ENCODE results near the gene PAMR1. TPM values are rescaled to one million over a fixed set of nuclear protein-coding genes. Genes with fewer than 3 reads are reported as not detected.

The PAMR1 gene
- polyA plus RNA-seq, 6 donors from 2014 or later = not detected

DNA sequence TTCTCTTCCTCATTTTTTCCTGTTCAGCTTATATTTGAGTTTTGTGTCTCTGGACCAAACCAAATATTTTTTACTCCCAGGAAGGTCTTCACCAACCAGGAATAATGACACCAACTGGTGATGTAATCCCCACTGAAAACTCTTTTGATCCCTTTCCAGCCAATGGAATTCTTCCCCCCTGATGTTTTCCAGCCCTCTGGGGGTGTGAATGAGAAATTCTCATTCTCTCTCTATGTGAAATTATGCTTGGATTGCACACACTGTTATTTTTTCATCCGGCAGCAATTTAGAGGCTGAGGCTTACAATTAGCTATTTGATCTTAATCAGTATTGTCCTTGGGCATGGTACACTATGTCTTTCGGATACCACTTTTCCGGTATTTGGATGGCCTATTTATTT lies 66.6 kb downstream of the PAMR1 start:
- H3K4me3 Mint-ChIP-seq = no peak overlapping the region
- no peaks in the 10 kb centered on the region for H3K4me1 Mint-ChIP-seq
- no peak for DNase-seq
- H3K36me3 Mint-ChIP-seq = no peaks in the 10 kb centered on the region
- no peak for ATAC-seq (ENCODE audit: low read depth in 2 of 2)
- no peak overlapping the region for H3K27ac Mint-ChIP-seq
- H3K27me3 Mint-ChIP-seq = peaks cover 11 to 26% (median 21%) of the 10 kb centered on the region in 3 donors
- H3K9me3 Mint-ChIP-seq = peaks cover 0 to 2% (median 0%) of the 10 kb centered on the region in 7 donors

DNA sequence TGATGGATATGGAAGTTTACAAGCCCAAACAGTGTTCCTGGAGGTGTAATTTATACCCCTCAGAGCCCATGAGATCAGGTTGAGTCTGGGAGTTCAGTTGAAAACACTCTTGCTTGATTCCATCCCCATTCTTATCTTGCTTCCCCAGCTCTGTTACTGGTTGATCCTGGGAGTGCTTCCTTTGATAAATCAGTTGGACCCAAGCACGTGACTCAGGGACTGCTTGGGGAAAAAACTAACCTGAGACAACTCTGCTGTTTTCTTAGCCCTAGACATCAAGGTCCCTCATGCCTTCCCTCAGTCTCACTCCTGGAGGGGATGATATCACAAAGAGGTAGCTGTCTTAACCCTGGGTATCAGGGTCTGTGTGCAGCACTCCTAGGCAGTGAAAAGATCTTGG lies 71.1 kb downstream of the PAMR1 start:
- Mint-ChIP-seq H3K4me1 (peaks cover 0 to 4% (median 0%) of the 10 kb centered on the region in 3 donors), H3K36me3 (no peaks in the 10 kb centered on the region), H3K4me3 (no peak overlapping the region), H3K27me3 (peaks cover 5% of the 10 kb centered on the region in 3 donors), H3K27ac (no peak overlapping the region), H3K9me3 (peaks cover 0 to 3% (median 0%) of the 10 kb centered on the region in 7 donors)
- DNase-seq (no peak), ATAC-seq (ENCODE audit: low read depth in 2 of 2) (no peak)

DNA sequence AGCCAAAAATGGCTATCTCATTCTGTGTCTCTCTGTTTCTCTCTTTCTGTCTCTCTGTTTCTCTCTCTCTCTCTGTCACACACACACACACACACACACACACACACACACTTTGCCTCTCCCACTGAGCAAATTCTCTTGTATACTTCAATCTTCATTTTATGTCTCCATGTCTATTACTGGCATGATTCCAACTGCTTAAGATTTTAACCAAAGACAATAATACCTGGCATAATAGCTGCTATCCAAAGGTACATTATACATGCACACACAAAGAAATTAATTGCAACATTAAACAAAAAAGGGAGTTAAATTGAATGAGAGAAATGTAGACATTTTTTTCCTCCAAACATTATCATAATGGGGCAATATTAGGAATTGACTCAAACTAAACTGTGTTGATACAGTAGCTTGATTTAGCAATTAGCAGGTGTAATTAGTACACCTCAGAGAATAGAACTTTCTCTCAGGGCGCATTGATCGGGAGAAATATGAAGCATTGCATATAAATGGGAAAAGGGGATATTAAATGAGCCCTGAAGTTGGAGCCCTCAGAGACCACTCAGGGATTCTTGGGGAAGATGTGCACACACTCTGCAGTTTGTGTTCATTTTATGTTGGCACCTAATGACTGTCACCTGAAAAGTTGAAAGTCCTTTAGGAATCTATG lies 88.7 kb downstream of the PAMR1 start:
- H3K36me3 Mint-ChIP-seq = no peaks in the 10 kb centered on the region
- H3K9me3 Mint-ChIP-seq = peaks cover 0 to 5% (median 0%) of the 10 kb centered on the region in 7 donors
- H3K27ac Mint-ChIP-seq = no peak overlapping the region
- no peaks in the 10 kb centered on the region for H3K4me1 Mint-ChIP-seq
- DNase-seq = no peak
- no peak overlapping the region for H3K4me3 Mint-ChIP-seq
- no peak for ATAC-seq (ENCODE audit: low read depth in 2 of 2)
- H3K27me3 Mint-ChIP-seq = peaks cover 48 to 67% (median 56%) of the 10 kb centered on the region in 3 donors

DNA sequence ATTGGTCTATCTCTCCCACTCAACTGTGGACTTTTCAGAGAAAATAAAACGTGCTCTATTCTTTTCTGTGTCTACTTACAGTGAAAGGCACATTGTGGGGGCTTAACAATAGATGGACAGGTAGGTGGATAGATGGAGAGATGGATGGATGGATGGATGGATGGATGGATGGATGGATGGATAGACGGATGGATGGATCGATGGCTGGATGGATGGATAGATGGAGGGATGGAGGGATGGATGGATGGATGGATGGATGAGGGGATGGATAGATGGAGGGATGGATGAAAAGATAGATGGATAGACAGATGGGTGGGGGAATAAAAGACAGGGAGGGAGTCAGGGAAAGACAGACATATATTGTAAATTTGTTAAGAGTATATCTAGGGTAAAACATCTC lies 91.8 kb downstream of the PAMR1 start:
- Mint-ChIP-seq H3K27ac (no peak overlapping the region), H3K4me1 (no peaks in the 10 kb centered on the region), H3K4me3 (no peak overlapping the region), H3K36me3 (no peaks in the 10 kb centered on the region), H3K9me3 (no peaks in the 10 kb centered on the region), H3K27me3 (peaks cover 42 to 74% (median 59%) of the 10 kb centered on the region in 3 donors)
- no peak for DNase-seq
- no peak for ATAC-seq (ENCODE audit: low read depth in 2 of 2)

DNA sequence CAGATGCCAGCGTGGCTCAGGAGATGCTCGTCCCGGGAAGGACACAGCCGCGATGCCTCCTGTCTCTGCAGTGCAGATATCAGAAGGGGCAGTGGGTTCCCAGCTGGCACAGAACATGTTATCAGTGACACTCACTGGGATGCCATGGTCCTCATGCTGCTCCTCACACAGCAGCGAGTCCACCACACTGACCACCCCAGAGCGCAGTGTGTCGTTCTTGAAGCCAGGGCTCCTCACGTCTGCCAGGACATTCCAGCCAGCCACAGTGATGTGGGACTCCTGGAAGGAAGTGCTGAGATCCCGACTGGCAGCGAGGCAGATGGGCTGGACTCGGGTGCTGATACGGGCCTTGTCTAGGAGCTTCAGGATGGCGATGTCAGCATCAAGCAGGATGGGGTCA lies 93.0 kb downstream of the PAMR1 start:
- no peak for ATAC-seq (ENCODE audit: low read depth in 2 of 2)
- H3K36me3 Mint-ChIP-seq = no peaks in the 10 kb centered on the region
- H3K27me3 Mint-ChIP-seq = peaks cover 41 to 76% (median 68%) of the 10 kb centered on the region in 3 donors
- no peak for DNase-seq
- H3K27ac Mint-ChIP-seq = peak overlapping the region in 1 of 6 donors; percentile 82
- H3K9me3 Mint-ChIP-seq = no peaks in the 10 kb centered on the region
- H3K4me1 Mint-ChIP-seq = no peaks in the 10 kb centered on the region
- H3K4me3 Mint-ChIP-seq = no peak overlapping the region

DNA sequence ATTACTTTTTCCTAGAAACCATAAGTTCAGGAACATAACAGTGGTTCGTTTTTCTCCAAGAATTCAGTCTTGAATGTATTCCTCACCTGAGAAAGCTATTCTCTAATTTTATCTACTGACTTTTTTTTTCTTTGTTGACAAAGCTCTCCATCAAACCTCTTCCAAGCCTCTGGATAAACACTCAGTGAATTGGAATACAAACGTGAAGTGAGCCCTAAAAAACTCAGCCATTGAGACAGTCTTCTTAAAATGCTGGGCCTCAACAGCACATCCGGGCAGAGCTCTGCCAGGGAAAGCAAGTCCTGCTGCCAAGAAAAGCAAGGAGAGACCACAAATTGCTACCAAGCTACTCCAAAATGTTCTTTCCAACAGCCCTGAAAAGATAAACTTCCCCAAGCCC lies 98.3 kb downstream of the PAMR1 start:
- H3K4me1 Mint-ChIP-seq = no peaks in the 10 kb centered on the region
- no peaks in the 10 kb centered on the region for H3K9me3 Mint-ChIP-seq
- ATAC-seq (ENCODE audit: low read depth in 2 of 2) (no peak), DNase-seq (no peak)
- H3K36me3 Mint-ChIP-seq = no peaks in the 10 kb centered on the region
- no peak overlapping the region for H3K4me3 Mint-ChIP-seq
- H3K27ac Mint-ChIP-seq = peak overlapping the region in 1 of 6 donors; percentile 40
- H3K27me3 Mint-ChIP-seq = peaks cover 53 to 78% (median 77%) of the 10 kb centered on the region in 3 donors

DNA sequence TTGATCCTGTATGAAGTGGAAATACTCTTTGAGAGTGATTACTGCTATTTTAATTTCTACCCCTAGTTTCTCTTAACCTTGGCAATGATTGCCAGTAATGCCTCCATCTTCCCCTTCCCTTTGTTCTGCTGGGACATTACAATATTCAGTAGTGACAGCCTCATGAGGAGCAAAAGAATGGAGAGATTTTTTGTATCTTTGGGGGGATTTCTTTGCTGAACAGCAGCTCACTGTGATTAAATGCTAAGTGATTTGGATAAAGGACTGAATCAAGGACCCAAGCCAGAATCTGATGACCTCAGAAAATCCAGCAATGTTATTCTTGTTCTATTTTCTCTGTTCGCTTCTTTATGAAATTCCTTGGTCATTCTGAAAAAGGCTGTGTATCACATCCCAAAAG lies 99.1 kb downstream of the PAMR1 start:
- no peak overlapping the region for H3K27ac Mint-ChIP-seq
- H3K36me3 Mint-ChIP-seq = no peaks in the 10 kb centered on the region
- no peak overlapping the region for H3K4me3 Mint-ChIP-seq
- DNase-seq (no peak), ATAC-seq (ENCODE audit: low read depth in 2 of 2) (no peak)
- peaks cover 56 to 85% (median 77%) of the 10 kb centered on the region in 3 donors for H3K27me3 Mint-ChIP-seq
- no peaks in the 10 kb centered on the region for H3K4me1 Mint-ChIP-seq
- H3K9me3 Mint-ChIP-seq = no peaks in the 10 kb centered on the region

DNA sequence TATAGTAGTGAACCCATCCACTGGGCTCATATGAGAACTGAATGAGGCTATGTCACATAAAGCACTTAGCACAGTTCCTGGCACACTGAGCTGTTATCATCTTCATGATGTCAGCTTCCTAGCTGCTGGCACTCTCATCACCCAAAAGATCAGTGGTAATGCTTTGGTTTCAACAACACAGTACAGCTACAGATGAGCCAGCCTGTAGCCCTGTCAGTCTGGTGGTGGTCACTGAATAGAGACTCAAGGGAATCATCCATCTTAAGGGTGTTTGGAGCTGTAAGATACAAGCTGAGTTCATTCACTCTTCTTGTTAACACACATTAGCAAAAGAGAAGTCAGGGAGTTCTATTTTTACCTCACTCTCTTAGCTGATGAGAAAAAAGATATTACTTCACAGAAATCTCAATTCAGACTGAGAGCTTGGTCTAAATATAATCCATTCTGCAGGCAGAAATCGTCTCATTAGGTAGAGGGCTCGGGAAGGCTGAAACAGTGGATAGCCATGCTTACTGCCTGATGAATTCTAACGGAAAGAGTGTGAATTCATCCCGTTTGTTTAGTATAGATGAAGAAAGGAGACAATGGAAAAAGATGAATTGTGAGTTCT lies 99.7 kb downstream of the PAMR1 start:
- no peaks in the 10 kb centered on the region for H3K36me3 Mint-ChIP-seq
- peaks cover 0 to 4% (median 3%) of the 10 kb centered on the region in 3 donors for H3K4me1 Mint-ChIP-seq
- H3K27ac Mint-ChIP-seq = no peak overlapping the region
- peaks cover 59 to 87% (median 78%) of the 10 kb centered on the region in 3 donors for H3K27me3 Mint-ChIP-seq
- H3K9me3 Mint-ChIP-seq = no peaks in the 10 kb centered on the region
- DNase-seq (no peak), ATAC-seq (ENCODE audit: low read depth in 2 of 2) (no peak)
- H3K4me3 Mint-ChIP-seq = no peak overlapping the region

DNA sequence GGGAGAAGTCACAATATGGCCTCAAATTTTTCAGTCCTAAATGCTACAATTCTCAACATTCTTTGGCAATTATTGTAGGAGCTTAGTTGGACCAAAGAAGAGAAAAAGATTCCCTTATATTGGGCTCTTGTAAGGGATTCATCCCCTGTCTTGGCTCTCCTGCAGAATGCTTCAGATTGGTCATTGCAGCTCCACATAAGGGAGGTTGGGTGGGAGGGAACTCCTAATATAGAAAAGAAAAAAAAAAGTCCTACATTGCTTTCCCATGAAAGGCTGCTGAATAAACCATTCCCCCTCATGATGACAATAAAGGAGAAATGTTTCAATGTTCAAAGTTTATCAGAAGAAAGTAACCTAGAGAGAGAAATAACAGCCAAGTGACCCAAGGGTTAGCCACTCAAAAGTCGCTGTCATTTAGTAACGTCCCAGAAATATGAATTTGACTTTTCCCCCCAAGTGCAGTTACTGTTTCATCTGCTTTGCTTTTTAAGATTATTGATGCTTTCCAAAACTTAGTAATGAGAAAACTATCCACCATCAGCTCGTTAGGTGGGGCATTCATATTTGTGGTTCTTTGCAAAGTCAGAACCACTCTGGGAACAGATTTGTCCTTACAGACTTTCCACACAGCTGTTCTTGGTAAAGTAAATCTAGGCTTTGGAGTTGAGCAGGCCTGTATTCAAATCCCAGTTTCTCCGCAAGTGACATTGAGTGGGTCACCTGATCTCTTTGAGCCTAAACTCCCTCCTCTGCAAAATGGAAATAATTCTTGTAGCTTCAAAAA lies 101.1 kb downstream of the PAMR1 start:
- Mint-ChIP-seq H3K9me3 (no peaks in the 10 kb centered on the region), H3K27ac (no peak overlapping the region), H3K27me3 (peaks cover 64 to 81% (median 80%) of the 10 kb centered on the region in 3 donors), H3K36me3 (no peaks in the 10 kb centered on the region), H3K4me1 (peaks cover 9 to 10% (median 9%) of the 10 kb centered on the region in 3 donors), H3K4me3 (no peak overlapping the region)
- DNase-seq (no peak), ATAC-seq (ENCODE audit: low read depth in 2 of 2) (no peak)

DNA sequence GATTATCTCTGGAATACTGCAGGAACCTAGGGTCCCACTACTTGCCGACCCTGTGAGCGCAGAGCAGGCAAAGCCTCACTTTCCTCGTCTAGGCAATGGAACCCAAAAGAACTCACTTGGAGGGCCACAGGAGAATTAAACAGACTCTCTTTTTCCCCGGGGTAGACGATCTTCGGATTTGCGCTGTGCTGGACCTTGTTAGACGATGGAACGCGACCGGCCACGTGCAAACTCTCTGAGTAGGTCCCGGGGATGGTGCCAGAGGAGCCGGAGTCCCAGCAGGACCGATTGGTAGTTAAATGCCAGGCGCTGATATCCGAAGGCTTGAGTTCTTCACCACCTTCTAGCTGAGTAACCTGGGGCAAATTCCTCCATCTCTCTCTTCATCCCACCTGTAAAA lies 105.0 kb downstream of the PAMR1 start:
- H3K36me3 Mint-ChIP-seq = no peaks in the 10 kb centered on the region
- peak overlapping the region; percentile 16 to 81 (median 64) for H3K4me3 Mint-ChIP-seq
- H3K4me1 Mint-ChIP-seq = peaks cover 12 to 17% (median 13%) of the 10 kb centered on the region in 3 donors
- no peak for ATAC-seq (ENCODE audit: low read depth in 2 of 2)
- H3K27ac Mint-ChIP-seq = no peak overlapping the region
- no peaks in the 10 kb centered on the region for H3K9me3 Mint-ChIP-seq
- H3K27me3 Mint-ChIP-seq = peaks cover 70 to 82% (median 77%) of the 10 kb centered on the region in 3 donors
- no peak for DNase-seq

DNA sequence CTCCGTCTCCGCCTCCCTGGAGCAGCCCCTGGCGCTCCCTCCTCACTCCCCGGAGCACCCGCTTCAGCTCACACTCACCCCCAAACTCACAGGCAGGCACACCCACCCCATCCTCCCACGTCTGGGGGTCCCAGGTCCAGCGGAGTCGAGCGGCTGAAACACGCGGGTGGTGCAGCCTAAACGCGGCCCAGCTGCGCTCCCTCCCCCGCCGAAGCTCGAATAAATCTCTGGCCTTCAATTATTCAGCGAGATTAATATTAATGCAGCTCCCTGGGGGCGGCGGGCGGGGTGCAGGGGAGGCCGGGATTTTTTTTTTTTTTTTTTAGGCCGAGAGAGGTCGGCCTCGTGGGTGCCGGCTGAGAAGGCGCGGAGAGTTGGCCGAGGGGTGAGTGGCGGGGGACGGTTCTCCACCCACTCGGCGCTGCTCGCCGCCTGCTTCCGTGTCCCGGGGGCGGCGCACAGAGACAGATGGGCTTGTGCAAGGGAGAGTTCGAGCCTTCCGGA lies 105.5 kb downstream of the PAMR1 start:
- peaks cover 66 to 80% (median 77%) of the 10 kb centered on the region in 3 donors for H3K27me3 Mint-ChIP-seq
- no peak overlapping the region for H3K27ac Mint-ChIP-seq
- H3K4me3 Mint-ChIP-seq = peak overlapping the region; percentile 16 to 81 (median 66)
- DNase-seq (no peak), ATAC-seq (ENCODE audit: low read depth in 2 of 2) (no peak)
- H3K36me3 Mint-ChIP-seq = no peaks in the 10 kb centered on the region
- no peaks in the 10 kb centered on the region for H3K9me3 Mint-ChIP-seq
- H3K4me1 Mint-ChIP-seq = peaks cover 12 to 17% (median 13%) of the 10 kb centered on the region in 3 donors

DNA sequence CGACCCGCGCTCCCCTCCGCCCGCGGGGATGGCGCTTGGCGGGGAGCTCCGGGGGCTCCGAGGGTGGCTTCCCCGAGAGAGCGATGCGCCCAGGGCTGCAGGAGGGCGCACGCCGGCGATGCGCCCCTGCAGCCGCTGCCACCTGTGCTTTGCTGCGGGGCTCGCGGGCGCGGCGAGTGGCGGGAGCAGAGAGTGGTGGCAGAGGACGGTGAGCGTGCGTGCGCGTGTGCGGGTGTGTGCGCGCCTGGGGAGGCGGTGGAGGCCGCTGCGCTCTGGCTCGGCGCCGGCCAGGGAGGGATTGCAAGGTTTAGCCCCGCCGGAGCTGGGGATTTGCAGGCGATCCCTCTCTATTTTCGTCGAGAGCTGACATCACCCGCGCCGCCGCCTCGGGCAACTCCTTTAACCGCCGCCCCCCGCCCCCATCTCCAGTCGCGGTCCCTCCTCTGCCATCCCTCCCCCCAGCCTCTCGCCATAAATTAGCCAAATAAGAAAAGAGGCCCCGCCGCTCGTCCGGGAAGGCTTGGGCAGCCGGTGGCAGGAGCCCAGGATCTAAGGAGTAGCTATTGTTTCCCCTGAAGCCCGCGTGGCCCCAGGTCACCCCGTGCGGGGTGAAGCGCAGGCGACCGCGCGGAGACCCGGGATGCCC lies 106.1 kb downstream of the PAMR1 start, which contains the start of gene SLC1A2:
Gene SLC1A2 (minus strand): TSS at position 375 of the 646 bp plus-strand sequence. CDS start 592 bp downstream, outside the sequence.
- H3K36me3 Mint-ChIP-seq = no peaks in the 10 kb centered on the region
- H3K9me3 Mint-ChIP-seq = no peaks in the 10 kb centered on the region
- H3K4me1 Mint-ChIP-seq = peaks cover 12 to 17% (median 13%) of the 10 kb centered on the region in 3 donors
- H3K27ac Mint-ChIP-seq = peak within 1 kb of the TSS in 1 of 6 donors; percentile 33
- ATAC-seq (ENCODE audit: low read depth in 2 of 2) (peak in 1 of 2 donors; percentile 11), DNase-seq (no peak)
- H3K4me3 Mint-ChIP-seq = peak within 1 kb of the TSS; percentile 55 to 81 (median 69)
- H3K27me3 Mint-ChIP-seq = peaks cover 66 to 85% (median 80%) of the 10 kb centered on the region in 3 donors
